ENCODE data around the gene SPAG16.
"Not testable (repeated sequence)": the region's sequence is repeated elsewhere in the genome, so short reads cannot be mapped to it uniquely, and the experiment has no call there.

The SPAG16 gene

GRCh38 chr2:213989207-213989606 lies 704.9 kb downstream of the SPAG16 start:
- in situ Hi-C loops (cut with HindIII; ENCODE audit: low sequenced_read_pairs), result no loop called here

DNA sequence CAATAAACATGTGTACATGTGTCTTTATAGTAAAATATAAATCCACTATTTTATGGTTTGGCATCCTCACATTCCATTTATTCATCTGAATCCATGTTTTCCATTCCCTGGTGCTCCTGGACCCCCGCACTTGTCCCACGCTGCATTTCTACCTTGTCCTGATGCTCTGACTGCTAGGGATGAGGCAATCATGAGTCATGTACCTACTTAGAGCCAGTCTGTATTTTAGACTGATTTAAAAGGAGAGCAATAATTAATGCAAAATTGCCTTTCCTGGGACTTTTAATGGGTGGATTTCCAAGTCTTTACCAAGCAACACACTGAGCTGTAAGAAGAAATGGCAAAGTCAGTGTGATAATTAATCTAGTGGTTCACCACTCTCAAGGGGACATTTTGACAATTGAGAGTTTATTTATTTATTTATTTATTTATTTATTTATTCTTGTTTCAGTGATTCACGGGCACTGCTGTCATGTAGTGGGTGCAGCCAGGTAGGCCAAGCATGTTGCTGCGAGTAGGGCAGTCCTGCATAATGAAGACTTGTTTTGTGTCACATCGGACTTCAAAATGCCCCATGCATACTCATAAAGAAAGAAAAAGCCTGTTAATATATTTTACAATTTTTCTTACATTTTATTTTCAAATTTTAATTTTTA lies 707.3 kb downstream of the SPAG16 start:
- in situ Hi-C loops (cut with HindIII; ENCODE audit: low sequenced_read_pairs), result no loop called here

GRCh38 chr2:213995400-213996105 lies 711.3 kb downstream of the SPAG16 start:
- in situ Hi-C loops (cut with HindIII; ENCODE audit: low sequenced_read_pairs), result no loop called here

- in situ Hi-C loops (cut with HindIII; ENCODE audit: low sequenced_read_pairs), result not testable (repeated sequence)
Observed at GRCh38 chr2:213998976-213999375, 714.7 kb downstream of the SPAG16 start.

GRCh38 chr2:214004463-214004862 lies 720.2 kb downstream of the SPAG16 start:
- in situ Hi-C loops (cut with HindIII; ENCODE audit: low sequenced_read_pairs), result no loop called here

GRCh38 chr2:214005337-214005736 lies 721.1 kb downstream of the SPAG16 start:
- in situ Hi-C loops (cut with HindIII; ENCODE audit: low sequenced_read_pairs), result no loop called here

GRCh38 chr2:214006601-214007000 lies 722.3 kb downstream of the SPAG16 start:
- in situ Hi-C loops (cut with HindIII; ENCODE audit: low sequenced_read_pairs), result no loop called here

- in situ Hi-C loops (cut with HindIII; ENCODE audit: low sequenced_read_pairs), result no loop called here
Observed at GRCh38 chr2:214011676-214012075, 727.4 kb downstream of the SPAG16 start.

GRCh38 chr2:214014551-214015220 lies 730.4 kb downstream of the SPAG16 start:
- in situ Hi-C loops (cut with HindIII; ENCODE audit: low sequenced_read_pairs), result no loop called here

- in situ Hi-C loops (cut with HindIII; ENCODE audit: low sequenced_read_pairs), result no loop called here
Observed at GRCh38 chr2:214019229-214019972, 735.1 kb downstream of the SPAG16 start.

DNA sequence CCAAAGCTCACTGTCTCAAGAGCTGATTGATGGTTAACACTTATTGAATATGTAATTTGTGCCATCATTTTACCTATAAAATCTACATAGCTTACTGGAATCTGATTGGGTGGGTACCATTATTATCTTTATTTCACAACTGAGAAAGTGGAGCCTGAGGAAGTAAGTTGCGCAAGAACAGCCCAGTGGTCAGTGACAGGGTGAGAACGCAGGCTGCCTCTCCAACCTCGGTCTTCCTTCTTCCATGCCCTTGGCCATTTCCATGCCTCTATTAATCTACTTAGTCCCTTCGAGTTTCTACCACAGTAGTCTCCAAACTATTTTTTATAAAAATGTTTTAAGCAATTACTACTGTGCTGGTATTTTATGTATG lies 735.7 kb downstream of the SPAG16 start:
- in situ Hi-C loops (cut with HindIII; ENCODE audit: low sequenced_read_pairs), result no loop called here

DNA sequence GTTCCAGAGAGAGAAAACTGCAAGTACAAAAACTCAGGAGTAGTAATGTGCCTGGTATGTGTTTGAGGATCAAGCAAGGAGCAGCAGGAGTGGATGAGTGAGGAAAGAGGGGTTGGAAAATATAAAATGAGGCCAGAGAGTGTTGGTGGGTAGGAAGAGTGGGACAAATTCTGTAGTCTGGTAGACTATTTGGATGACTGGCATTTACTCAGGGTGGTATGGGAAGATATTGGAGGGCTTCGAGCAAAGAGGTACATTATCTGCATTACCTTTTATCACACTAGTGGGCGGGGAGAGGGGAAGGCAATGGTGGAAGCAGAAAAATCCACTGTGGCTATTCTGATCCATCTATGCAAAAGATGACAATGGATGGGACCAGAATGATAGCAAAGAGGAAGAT lies 744.9 kb downstream of the SPAG16 start:
- in situ Hi-C loops (cut with HindIII; ENCODE audit: low sequenced_read_pairs), result no loop called here

DNA sequence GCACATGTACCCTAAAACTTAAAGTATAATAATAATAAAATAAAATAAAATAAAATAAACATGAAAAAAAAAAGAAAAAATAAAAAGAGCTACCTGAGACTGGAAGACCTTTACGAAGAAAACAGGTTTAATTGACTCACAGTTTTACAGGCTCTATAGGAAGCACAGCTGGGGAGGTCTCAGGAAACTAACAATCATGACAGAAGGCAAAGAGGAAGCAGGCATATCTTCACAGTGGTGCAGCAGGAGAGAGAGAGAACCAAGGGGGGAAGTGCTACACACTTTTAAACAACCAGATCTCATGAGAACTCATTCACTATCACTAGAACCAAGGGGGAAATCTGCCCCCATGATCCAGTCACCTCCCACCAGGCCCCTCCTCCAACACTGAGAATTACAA lies 747.3 kb downstream of the SPAG16 start:
- in situ Hi-C loops (cut with HindIII; ENCODE audit: low sequenced_read_pairs), result no loop called here

- in situ Hi-C loops (cut with HindIII; ENCODE audit: low sequenced_read_pairs), result no loop called here
Observed at GRCh38 chr2:214034417-214034816, 750.2 kb downstream of the SPAG16 start.

GRCh38 chr2:214035091-214035852 lies 751.0 kb downstream of the SPAG16 start:
- in situ Hi-C loops (cut with HindIII; ENCODE audit: low sequenced_read_pairs), result no loop called here

- in situ Hi-C loops (cut with HindIII; ENCODE audit: low sequenced_read_pairs), result no loop called here
Observed at GRCh38 chr2:214035921-214036320, 751.7 kb downstream of the SPAG16 start.

GRCh38 chr2:214038186-214038585 lies 753.9 kb downstream of the SPAG16 start:
- in situ Hi-C loops (cut with HindIII; ENCODE audit: low sequenced_read_pairs), result no loop called here

- in situ Hi-C loops (cut with HindIII; ENCODE audit: low sequenced_read_pairs), result no loop called here
Observed at GRCh38 chr2:214050731-214051130, 766.5 kb downstream of the SPAG16 start.

- in situ Hi-C loops (cut with HindIII; ENCODE audit: low sequenced_read_pairs), result no loop called here
Observed at GRCh38 chr2:214051585-214051984, 767.3 kb downstream of the SPAG16 start.

- in situ Hi-C loops (cut with HindIII; ENCODE audit: low sequenced_read_pairs), result no loop called here
Observed at GRCh38 chr2:214052235-214052634, 768.0 kb downstream of the SPAG16 start.

- in situ Hi-C loops (cut with HindIII; ENCODE audit: low sequenced_read_pairs), result no loop called here
Observed at GRCh38 chr2:214057986-214058385, 773.7 kb downstream of the SPAG16 start.
